GM21515 (cell line): ENCODE results near the gene CTAGE9.

Experiments used
- ATAC-seq: cut with Tn5 transposase; IDR thresholded peaks from one replicate; pipeline ENCODE4 v1.9.1; 2021; ENCODE audit not compliant: unreplicated experiment

CTAGE9 gene

GRCh38 chr6:131678442-131678841 lies 32.4 kb downstream of the CTAGE9 start:
- no peak for ATAC-seq

GRCh38 chr6:131673184-131673583 lies 37.6 kb downstream of the CTAGE9 start:
- no peak for ATAC-seq

DNA sequence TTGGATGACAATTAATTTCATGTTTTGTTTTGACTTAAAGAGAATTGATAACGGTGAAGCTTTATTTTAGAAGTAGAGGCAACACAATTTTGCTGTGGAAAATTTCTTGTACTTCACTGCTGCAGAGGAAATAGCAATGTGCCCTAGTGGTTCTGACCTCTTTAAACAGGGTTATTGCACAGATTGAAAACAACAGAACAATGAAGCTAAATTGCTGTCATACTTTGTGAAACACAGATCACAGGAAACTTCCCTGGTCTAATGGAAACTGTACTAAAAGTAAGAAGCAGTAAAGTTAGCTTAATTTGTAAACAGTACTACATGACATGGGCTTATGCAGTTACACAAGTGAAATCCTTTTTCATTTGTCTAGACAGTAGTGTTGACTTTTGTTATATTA lies 40.9 kb downstream of the CTAGE9 start:
- ATAC-seq, result no peak

DNA sequence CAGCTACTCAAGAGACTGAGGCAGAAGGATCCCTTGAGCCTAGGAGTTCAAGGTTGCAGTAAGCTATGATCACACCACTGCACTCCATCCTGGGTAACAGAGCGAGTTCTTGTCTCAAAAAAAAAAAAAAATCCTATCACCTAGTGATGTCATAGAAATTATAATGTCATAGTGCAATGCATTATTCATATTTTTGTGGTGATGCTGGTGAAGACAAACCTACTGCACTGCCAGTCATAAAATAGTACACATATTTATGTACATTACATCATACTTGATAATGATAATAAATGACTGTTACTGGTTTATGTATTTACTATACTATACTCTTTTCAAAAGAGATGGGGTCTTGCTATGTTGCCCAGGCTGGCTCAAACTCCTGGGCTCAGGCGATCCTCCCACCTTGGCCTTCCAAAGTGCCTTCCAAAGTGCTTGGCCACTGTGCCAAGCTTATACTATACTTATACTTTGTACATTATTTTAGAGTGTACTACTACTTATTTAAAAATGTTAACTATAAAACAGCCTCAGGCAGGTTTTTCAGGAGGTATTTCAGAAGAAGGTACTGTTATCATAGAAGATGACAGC lies 47.1 kb downstream of the CTAGE9 start:
- no peak for ATAC-seq

DNA sequence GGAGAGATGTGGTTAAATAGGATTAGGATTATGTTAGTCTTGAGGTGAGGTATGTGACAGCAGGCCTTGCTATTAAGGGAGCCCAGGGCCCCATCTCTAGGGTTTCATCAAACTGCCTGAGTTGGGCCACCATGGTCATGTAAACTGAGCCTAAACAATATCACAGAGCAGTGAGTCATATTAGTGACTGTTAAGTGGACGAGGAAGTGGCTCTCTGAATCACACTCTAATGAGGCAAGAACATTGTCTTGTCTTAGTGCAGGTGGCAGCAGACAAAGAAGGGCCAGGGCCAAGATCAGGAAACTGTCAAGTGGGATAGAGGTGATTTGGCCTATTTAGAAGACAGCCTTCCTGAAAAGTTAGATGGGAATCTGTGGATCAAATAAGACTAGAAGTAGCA lies 50.6 kb downstream of the CTAGE9 start:
- no peak for ATAC-seq
